Heart right ventricle (tissue), 16 donors: ENCODE results near the gene RETREG3. TPM values are rescaled to one million over a fixed set of nuclear protein-coding genes. Genes with fewer than 3 reads are reported as not detected.

ENCODE experiments used
- ATAC-seq, 8 donors: fragments of 200-7000 bp; cut with Tn5 transposase; one replicate each; pipeline ENCODE4 v1.9.1; 2020; ENCODE audit warnings: mild to moderate bottlenecking in 8 of 8, moderate library complexity in 8 of 8, moderate number of reproducible peaks in 1 of 8
- DNase-seq, 2 donors: peaks; one replicate each; pipeline ENCODE4 v3.0.0-alpha.2; 2020
- H3K27ac ChIP-seq, 10 donors: fragments of 200-600 bp; sonication (generic) in 2 of 10; one replicate each; pipeline versions ENCODE4 v1.5.0 to v1.8.0; 2020 to 2022; ENCODE audit warnings: mild to moderate bottlenecking in 3 of 10
- H3K27me3 ChIP-seq, 7 donors: fragments of 200-600 bp; one replicate each; pipeline ENCODE4 v1.8.0; 2021 to 2022; ENCODE audit warnings: mild to moderate bottlenecking in 2 of 7
- H3K36me3 ChIP-seq, 9 donors: fragments of 200-600 bp; sonication (generic) in 1 of 9; one replicate each; pipeline versions ENCODE4 v1.5.0 to v1.8.0; 2020 to 2022; ENCODE audit warnings: mild to moderate bottlenecking in 2 of 9
- H3K4me1 ChIP-seq, 9 donors: fragments of 200-600 bp; sonication (generic) in 1 of 9; one replicate each; pipeline versions ENCODE4 v1.5.0 to v1.8.0; 2020 to 2022; ENCODE audit warnings: mild to moderate bottlenecking in 4 of 9
- H3K4me3 ChIP-seq, 10 donors: fragments of 200-600 bp; sonication (generic) in 2 of 10; one replicate each; pipeline versions ENCODE4 v1.5.0 to v1.8.0; 2020 to 2022; ENCODE audit warnings: mild to moderate bottlenecking in 7 of 10, moderate library complexity in 2 of 10
- H3K9me3 ChIP-seq, 11 donors: fragments of 200-600 bp in 10 of 11; sonication (generic) in 2 of 11; one replicate each; pipeline versions ENCODE4 v1.5.0 to v1.8.0; 2013 to 2022; ENCODE audit warnings: mild to moderate bottlenecking in 2 of 11, control low read depth in 1 of 11, moderate library complexity in 1 of 11
- CTCF ChIP-seq, 9 donors: fragments of 200-600 bp; sonication (generic) in 2 of 9; IDR thresholded peaks; one replicate each; pipeline versions ENCODE4 v1.5.0 to v1.8.0; 2021 to 2022; ENCODE audit warnings: antibody characterized with exemption in 9 of 9, mild to moderate bottlenecking in 5 of 9, moderate library complexity in 1 of 9
- WGBS, 2 donors: extraction: QIAGEN DNeasy Blood & Tissue Kit; methylation state at CpG; one replicate each; pipeline ENCODE4 v1.1.7; 2013; ENCODE audit warnings: inconsistent platforms in 1 of 2; 5-methylcytosine and 5-hydroxymethylcytosine counted together
- intact Hi-C, 10 donors: fragments of 100-400 bp; cut with DNase I; formaldehyde crosslinking; loops; one replicate each; pipeline versions ENCODE4 v1.11.1 to v1.14.2; 2022
- polyA plus RNA-seq, 2 donors: library from polyadenylated mRNA; stranded (reverse); fragments of 200-250 nt; gene quantifications; one replicate each; pipeline ENCODE4 v1.2.3, GENCODE V29; 2013
- total RNA-seq, 10 donors: library from RNA; stranded (reverse); fragmentation: NEBNext Ultra II Directional in 3 of 10; extraction: Animal tissue kit (Norgen Biotek cat#: 25700) in 3 of 10; gene quantifications; one replicate each; pipeline versions ENCODE4 v1.2.1 to v1.2.4, GENCODE V29; 2021 to 2023
- donor health status: Arrhythmogenic right ventricular cardiomyopathy.
- donor health status: ischemic (EF 13 %, LVEDD 7.1; RV severe dilation, severe dysfunction).
- donor health status: healthy with polysubstance abuse.
- donor health status: DM: no; HTN: yes; CAD: no.
- donor health status: DM: no; HTN: no; CAD: no.
- donor health status: ischemic (EF 25% LVEDD 6.9; RV normal size, moderate dysfunction).
- donor health status: ischemic (EF 25% LVEDD 5.7; RV mildly dilated, moderate dysfunction).
- donor health status: healthy.
- donor health status: DM: yes; HTN: yes; CAD: no.
- donor health status: Ischemic cardiomyopathy.
- donor health status: ischemic (EF 35%, LVEDD 5.7; RV mildly dilated, moderate dysfunction).
- donor health status: nonischemic (EF 11% LVEDD 7.7; RV severe dilation, severe dysfunction).
- donor health status: DM: yes; HTN: yes; CAD: no.
- donor health status: PGD.
- donor health status: ischemic (EF 29% LVEDD 5.4; RV normal size, mild dysfunction).
- donor health status: nonischemic (EF 23%, LVEDD 6.1; RV moderate dilation, normal function).

RETREG3 gene
- total and polyA plus RNA-seq, 12 donors, result 9.8 to 29.9 (median 22.8) TPM

- ATAC-seq, result no peak
- H3K4me1 ChIP-seq, result peaks cover 7 to 62% (median 19%) of the 10 kb centered on the region in 9 donors
- H3K4me3 ChIP-seq, result no peak overlapping the region
- intact Hi-C loops, result loop anchor here in 4 of 10 donors (10.0 kb wide), 3 partner anchors 112 to 252 kb away; partner anchors contain the start of genes BECN1 (in 2 of the 4), CCR10 (in 1 of the 4), CNTNAP1 (in 1 of the 4) and RAMP2 (in 1 of the 4)
- no peak for TF ChIP-seq CTCF (IDR thresholded peaks at IDR 0.05)
- peaks cover 0 to 84% (median 60%) of the 10 kb centered on the region in 9 donors for H3K36me3 ChIP-seq
- no peaks in the 10 kb centered on the region for H3K9me3 ChIP-seq
- no peak for DNase-seq
- peak overlapping the region in 1 of 10 donors; percentile 11 for H3K27ac ChIP-seq
- 82 to 83% methylated on average over 4 of the region's 4 CpGs for WGBS, 2 donors
- H3K27me3 ChIP-seq, result no peaks in the 10 kb centered on the region
These were observed 36.1 kb downstream of the RETREG3 start for GRCh38 chr17:42573095-42573494.

GRCh38 chr17:42571435-42572225, 37.5 kb downstream of the RETREG3 start:
- intact Hi-C loops, result loop anchor here in 4 of 10 donors (10.0 kb wide), 3 partner anchors 113 to 253 kb away; partner anchors contain the start of genes BECN1 (in 2 of the 4), CCR10 (in 1 of the 4), CNTNAP1 (in 1 of the 4) and RAMP2 (in 1 of the 4)
- Histone ChIP-seq H3K27ac (peak overlapping the region in 1 of 10 donors; percentile 14), H3K4me1 (peaks cover 2 to 58% (median 18%) of the 10 kb centered on the region in 9 donors), H3K4me3 (no peak overlapping the region), H3K9me3 (no peaks in the 10 kb centered on the region), H3K27me3 (no peaks in the 10 kb centered on the region), H3K36me3 (peaks cover 0 to 84% (median 60%) of the 10 kb centered on the region in 9 donors)
- WGBS, 2 donors, result 57 to 61% methylated on average over 12 of the region's 12 CpGs
- no peak for DNase-seq
- no peak for TF ChIP-seq CTCF (IDR thresholded peaks at IDR 0.05)
- no peak for ATAC-seq

- peaks cover 5 to 80% (median 70%) of the 10 kb centered on the region in 9 donors for H3K36me3 ChIP-seq
- intact Hi-C loops, result no loop called here
- ATAC-seq (no peak), DNase-seq (no peak)
- peaks cover 8 to 56% (median 30%) of the 10 kb centered on the region in 9 donors for H3K4me1 ChIP-seq
- no peak for TF ChIP-seq CTCF (IDR thresholded peaks at IDR 0.05)
- H3K27ac ChIP-seq, result peak overlapping the region in 9 of 10 donors; percentile 34 to 99 (median 96)
- H3K27me3 ChIP-seq, result no peaks in the 10 kb centered on the region
- H3K4me3 ChIP-seq, result peak overlapping the region in 3 of 10 donors; percentile 78 to 91 (median 86)
- 87 to 88% methylated on average over 14 of the region's 14 CpGs for WGBS, 2 donors
- no peaks in the 10 kb centered on the region for H3K9me3 ChIP-seq
These were observed 40.6 kb downstream of the RETREG3 start for GRCh38 chr17:42568341-42569111.
